H1 (cell line): ENCODE measurements around the gene MIEF2.

ENCODE experiments used
- NRF1 ChIP-seq: IDR thresholded peaks from 2 replicates; pipeline ENCODE4 v1.6.1; 2011; ENCODE audit warnings: mild to moderate bottlenecking, low read depth, low read length, improper control_type of control experiment
- POLR2A ChIP-seq, 2 experiments: IDR thresholded peaks; 1 replicate in 1 of 2; 2 replicates in 1 of 2; pipeline ENCODE4 v1.6.1; 2011; ENCODE audit warnings: low read depth in 2 of 2, low read length in 2 of 2, mild to moderate bottlenecking in 2 of 2; ENCODE audit errors: control extremely low read depth in 1 of 2
- POLR2AphosphoS5 ChIP-seq: IDR thresholded peaks from 2 replicates; pipeline ENCODE4 v1.6.1; 2011; ENCODE audit warnings: low read depth, low read length
- SUZ12 ChIP-seq: fragments of 200-600 bp; sonication (generic); IDR thresholded peaks from 2 replicates; pipeline ENCODE4 v1.6.1; 2012; ENCODE audit warnings: mild to moderate bottlenecking, inconsistent platforms, low read length, moderate library complexity, mixed read lengths
- TF ChIP-seq, protein P1 (sequence below), 3 experiments: IDR thresholded peaks; 1 replicate in 2 of 3; 2 replicates in 1 of 3; pipeline versions ENCODE4 v1.5.1 to v1.6.1; 2011; ENCODE audit warnings: low read length in 3 of 3, mild to moderate bottlenecking in 3 of 3, inconsistent platforms in 2 of 3, low read depth in 1 of 3, moderate library complexity in 1 of 3; ENCODE audit not compliant: insufficient read depth in 1 of 3; ENCODE audit errors: control extremely low read depth in 1 of 3

DNA sequence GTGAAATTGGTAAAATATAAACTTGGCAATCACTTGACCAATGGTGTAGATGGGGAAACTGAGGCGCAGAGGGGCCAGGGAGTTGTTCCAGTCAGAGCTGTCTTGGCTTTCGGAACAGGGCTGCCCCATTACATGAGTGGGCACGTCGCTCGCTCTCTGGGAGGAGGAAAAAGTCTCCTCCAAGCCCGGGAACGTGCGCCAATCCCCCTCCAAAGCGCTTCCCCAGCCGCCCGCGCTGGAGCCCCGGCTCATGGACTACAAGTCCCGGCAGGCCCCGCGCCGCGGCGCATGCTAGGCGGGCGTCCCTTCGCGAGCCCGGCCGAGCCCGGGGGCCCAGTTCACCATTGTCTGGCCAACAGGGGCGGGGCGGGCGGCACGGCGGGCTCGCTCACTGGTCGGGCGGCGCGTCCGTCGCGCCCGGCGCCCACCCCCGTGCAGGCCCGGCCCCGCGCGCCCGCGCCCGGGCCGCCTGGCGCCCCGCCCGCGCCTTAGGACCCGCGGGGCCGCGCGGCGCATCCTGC, 35.3 kb upstream of the MIEF2 start, which contains the start of gene LLGL1:
- TF ChIP-seq, protein P1, sequence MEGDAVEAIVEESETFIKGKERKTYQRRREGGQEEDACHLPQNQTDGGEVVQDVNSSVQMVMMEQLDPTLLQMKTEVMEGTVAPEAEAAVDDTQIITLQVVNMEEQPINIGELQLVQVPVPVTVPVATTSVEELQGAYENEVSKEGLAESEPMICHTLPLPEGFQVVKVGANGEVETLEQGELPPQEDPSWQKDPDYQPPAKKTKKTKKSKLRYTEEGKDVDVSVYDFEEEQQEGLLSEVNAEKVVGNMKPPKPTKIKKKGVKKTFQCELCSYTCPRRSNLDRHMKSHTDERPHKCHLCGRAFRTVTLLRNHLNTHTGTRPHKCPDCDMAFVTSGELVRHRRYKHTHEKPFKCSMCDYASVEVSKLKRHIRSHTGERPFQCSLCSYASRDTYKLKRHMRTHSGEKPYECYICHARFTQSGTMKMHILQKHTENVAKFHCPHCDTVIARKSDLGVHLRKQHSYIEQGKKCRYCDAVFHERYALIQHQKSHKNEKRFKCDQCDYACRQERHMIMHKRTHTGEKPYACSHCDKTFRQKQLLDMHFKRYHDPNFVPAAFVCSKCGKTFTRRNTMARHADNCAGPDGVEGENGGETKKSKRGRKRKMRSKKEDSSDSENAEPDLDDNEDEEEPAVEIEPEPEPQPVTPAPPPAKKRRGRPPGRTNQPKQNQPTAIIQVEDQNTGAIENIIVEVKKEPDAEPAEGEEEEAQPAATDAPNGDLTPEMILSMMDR (IDR thresholded peaks at IDR 0.05; ENCODE audit: control extremely low read depth in 1 of 3, insufficient read depth in 1 of 3, low read depth in 1 of 3, low read length in 3 of 3), result no peak
- TF ChIP-seq SUZ12, result no peak
- TF ChIP-seq POLR2AphosphoS5, result no peak
- no peak for TF ChIP-seq POLR2A (IDR thresholded peaks at IDR 0.05; ENCODE audit: control extremely low read depth in 1 of 2, low read depth in 2 of 2, low read length in 2 of 2)
- TF ChIP-seq NRF1, result no peak
